Body of pancreas (tissue), 4 donors: ENCODE measurements around the gene CD177.

Experiments used
- CTCF ChIP-seq, 7 experiments: fragments of 450-650 bp in 4 of 7; fragments of 200-600 bp in 3 of 7; sonication (generic) in 3 of 7; IDR thresholded peaks; one replicate each; pipeline ENCODE4 v1.5.1; 2016 to 2019; ENCODE audit warnings: antibody characterized with exemption in 7 of 7
- POLR2A ChIP-seq, 3 donors: fragments of 450-650 bp; IDR thresholded peaks; one replicate each; pipeline ENCODE4 v1.6.1; 2016; ENCODE audit warnings: antibody characterized with exemption in 3 of 3, mild to moderate bottlenecking in 2 of 3

GRCh38 chr19:43372462-43372861 is 19.0 kb downstream of the CD177 start:
- TF ChIP-seq POLR2A (IDR thresholded peaks at IDR 0.05) (no peak), CTCF (IDR thresholded peaks at IDR 0.05) (no peak)
